DND-41 (cell line): Measurements from ENCODE around the gene PLP2.

Experiments used
- CTCF ChIP-seq: IDR thresholded peaks from 2 replicates; pipeline ENCODE4 v1.5.1; 2012; ENCODE audit warnings: borderline replicate concordance, low read length, moderate library complexity, mild to moderate bottlenecking; ENCODE audit not compliant: poor library complexity, severe bottlenecking; ENCODE audit errors: extremely low read depth
- EZH2 ChIP-seq: IDR thresholded peaks from 3 replicates; pipeline ENCODE4 v1.6.1; 2012; ENCODE audit warnings: borderline replicate concordance, low read depth, mild to moderate bottlenecking, moderate library complexity, low read length, inconsistent platforms; ENCODE audit not compliant: severe bottlenecking

DNA sequence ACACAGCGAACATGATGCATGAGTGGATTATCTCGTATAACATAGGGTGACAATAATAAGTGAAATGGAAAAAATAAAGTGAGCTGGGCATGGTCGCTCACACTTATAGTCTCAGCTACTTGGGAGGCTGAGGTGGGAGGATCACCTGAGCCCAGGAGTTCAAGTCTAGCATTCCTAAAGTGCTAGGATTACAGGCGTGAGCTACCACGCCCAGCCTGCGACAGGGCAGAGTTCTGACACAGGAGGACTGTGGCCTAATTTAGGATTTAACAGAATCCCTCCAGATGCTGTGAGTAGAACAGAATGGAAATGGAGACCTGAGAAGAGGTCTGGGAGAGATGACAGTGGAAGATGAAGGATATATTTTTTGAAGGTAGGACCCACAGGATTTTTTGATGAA, 17.9 kb downstream of the PLP2 start:
- TF ChIP-seq CTCF = no peak
- no peak for TF ChIP-seq EZH2
